ENCODE measurements around the gene MT1G.

The MT1G gene

DNA sequence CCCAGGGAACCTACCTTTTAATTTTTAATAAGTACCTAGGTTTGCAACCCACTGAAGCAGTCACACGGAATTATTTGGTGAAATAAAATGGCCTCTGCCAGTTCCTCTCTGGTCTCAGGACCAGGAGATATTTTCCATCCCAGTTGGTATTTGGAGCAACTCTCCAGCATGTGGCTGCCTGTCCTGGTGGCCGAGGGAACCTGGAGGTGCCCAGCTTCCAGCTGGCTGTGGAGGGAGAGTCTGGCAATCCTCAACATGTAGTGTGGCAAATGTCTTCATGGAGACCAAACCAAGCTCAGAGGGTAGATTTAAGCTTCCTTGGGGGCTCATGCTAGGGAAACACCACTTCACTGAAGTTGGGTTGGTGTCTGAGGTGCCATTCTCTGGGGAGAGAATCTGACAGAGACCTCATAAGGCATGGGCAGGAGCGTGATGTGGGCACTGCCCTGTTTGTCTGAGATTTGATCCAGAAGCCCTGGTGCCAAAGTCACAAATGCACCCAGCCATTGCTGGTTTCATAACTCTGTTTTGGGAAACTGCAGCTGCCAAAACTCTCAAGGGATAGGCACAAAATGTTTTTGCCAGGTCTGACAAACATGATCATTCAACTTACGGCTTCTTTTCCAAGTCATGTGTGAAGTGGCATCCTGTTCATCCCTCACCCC lies 17.2 kb upstream of the MT1G start:
- Histone ChIP-seq H3K79me1 (ENCODE audit: low read depth, low read length) (no peaks in the 10 kb centered on the region), H3K4me1 (ENCODE audit: control insufficient read depth in 2 of 2, insufficient read depth in 1 of 2, low read depth in 1 of 2, low read length in 2 of 2) (peaks cover 12 to 18% of the 10 kb centered on the region in 2 donors), H3K23ac (ENCODE audit: low read depth, low read length, poor library complexity) (no peak overlapping the region), H3K27me3 (ENCODE audit: control insufficient read depth in 3 of 3, insufficient read depth in 3 of 3, low read depth in 1 of 3, low read length in 3 of 3) (peaks cover 0 to 41% (median 15%) of the 10 kb centered on the region in 3 experiments), H4K91ac (ENCODE audit: low read depth, low read length, poor library complexity) (no peak overlapping the region), H3K14ac (ENCODE audit: low read length) (no peak overlapping the region), H3K18ac (ENCODE audit: low read length) (no peak overlapping the region), H3K4ac (ENCODE audit: low read length) (no peak overlapping the region), H4K8ac (ENCODE audit: low read depth, low read length) (no peak overlapping the region), H2BK15ac (ENCODE audit: low read length) (no peak overlapping the region), H3K27ac (replicated peaks; ENCODE audit: low read length) (no peak overlapping the region), H3K36me3 (replicated peaks in 1 of 2; ENCODE audit: control insufficient read depth in 2 of 2, insufficient read depth in 2 of 2, low read length in 2 of 2) (no peaks in the 10 kb centered on the region), H3K4me3 (ENCODE audit: low read length in 2 of 2) (no peak overlapping the region), H3K9ac (ENCODE audit: low read depth, low read length, poor library complexity) (no peak overlapping the region), H2AFZ (ENCODE audit: low read length) (no peak overlapping the region), H3K4me2 (ENCODE audit: insufficient read depth, low read length, poor library complexity, severe bottlenecking) (no peak overlapping the region), H2BK5ac (ENCODE audit: low read length) (no peak overlapping the region), H2BK120ac (ENCODE audit: low read depth, low read length) (no peak overlapping the region), H2BK12ac (ENCODE audit: low read length) (no peak overlapping the region), H2AK5ac (ENCODE audit: low read depth, low read length) (no peak overlapping the region), H3K9me3 (replicated peaks in 1 of 2; ENCODE audit: control insufficient read depth in 2 of 2, insufficient read depth in 1 of 2, low read depth in 1 of 2, low read length in 2 of 2) (peaks cover 0 to 5% of the 10 kb centered on the region in 2 donors)
- DNase-seq (ENCODE audit: low spot score), result no peak
- no CpG with 5 or more reads among the region's 4 CpGs for WGBS, 2 donors (ENCODE audit: extremely low coverage in 2 of 2, insufficient read length in 2 of 2, insufficient replicate concordance in 1 of 2)

DNA sequence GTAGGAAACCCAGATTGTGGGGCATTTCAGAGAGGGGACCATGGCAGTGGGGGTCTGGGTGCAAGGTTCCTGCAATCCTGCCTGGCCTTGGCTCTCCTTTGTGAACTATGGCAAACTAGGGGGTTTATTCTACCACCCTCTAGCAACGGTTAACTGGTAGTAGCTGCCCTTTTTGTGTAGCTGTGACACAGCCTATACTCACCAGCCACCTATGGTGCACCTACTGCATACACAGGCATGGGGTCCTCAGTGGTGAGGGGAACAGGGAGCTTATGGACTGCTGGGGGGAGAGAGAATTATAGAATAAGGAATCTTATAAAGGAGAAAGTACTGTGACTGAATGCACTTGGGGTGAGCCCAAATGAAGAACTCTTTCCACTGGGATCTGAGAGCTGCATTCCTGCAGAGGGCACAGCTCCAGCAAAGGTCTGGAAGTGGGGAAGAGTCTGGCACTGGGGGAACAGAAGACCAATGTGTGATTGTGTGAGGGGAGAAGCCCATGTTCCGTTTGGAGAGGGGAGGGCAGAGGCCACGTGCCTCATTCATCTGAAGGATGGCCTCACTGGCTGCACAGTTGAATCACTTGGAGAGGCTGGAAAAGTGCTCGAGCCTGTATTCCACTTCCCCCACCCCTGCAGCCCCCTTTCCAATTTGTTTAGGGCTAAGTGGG lies 16.5 kb upstream of the MT1G start:
- Histone ChIP-seq H4K8ac (ENCODE audit: low read depth, low read length) (no peak overlapping the region), H4K91ac (ENCODE audit: low read depth, low read length, poor library complexity) (no peak overlapping the region), H3K4me3 (ENCODE audit: low read length in 2 of 2) (no peak overlapping the region), H3K4me2 (ENCODE audit: insufficient read depth, low read length, poor library complexity, severe bottlenecking) (no peak overlapping the region), H2AFZ (ENCODE audit: low read length) (no peak overlapping the region), H3K4me1 (ENCODE audit: control insufficient read depth in 2 of 2, insufficient read depth in 1 of 2, low read depth in 1 of 2, low read length in 2 of 2) (peaks cover 12 to 18% of the 10 kb centered on the region in 2 donors), H2BK15ac (ENCODE audit: low read length) (no peak overlapping the region), H3K23ac (ENCODE audit: low read depth, low read length, poor library complexity) (no peak overlapping the region), H3K14ac (ENCODE audit: low read length) (no peak overlapping the region), H2BK120ac (ENCODE audit: low read depth, low read length) (no peak overlapping the region), H2BK5ac (ENCODE audit: low read length) (no peak overlapping the region), H3K9ac (ENCODE audit: low read depth, low read length, poor library complexity) (no peak overlapping the region), H2BK12ac (ENCODE audit: low read length) (no peak overlapping the region), H3K27me3 (ENCODE audit: control insufficient read depth in 3 of 3, insufficient read depth in 3 of 3, low read depth in 1 of 3, low read length in 3 of 3) (peaks cover 0 to 45% (median 15%) of the 10 kb centered on the region in 3 experiments), H3K36me3 (replicated peaks in 1 of 2; ENCODE audit: control insufficient read depth in 2 of 2, insufficient read depth in 2 of 2, low read length in 2 of 2) (no peaks in the 10 kb centered on the region), H3K79me1 (ENCODE audit: low read depth, low read length) (no peaks in the 10 kb centered on the region), H3K18ac (ENCODE audit: low read length) (no peak overlapping the region), H3K4ac (ENCODE audit: low read length) (no peak overlapping the region), H3K9me3 (replicated peaks in 1 of 2; ENCODE audit: control insufficient read depth in 2 of 2, insufficient read depth in 1 of 2, low read depth in 1 of 2, low read length in 2 of 2) (peaks cover 0 to 5% of the 10 kb centered on the region in 2 donors), H3K27ac (replicated peaks; ENCODE audit: low read length) (no peak overlapping the region), H2AK5ac (ENCODE audit: low read depth, low read length) (no peak overlapping the region)
- no CpG with 5 or more reads among the region's 4 CpGs for WGBS, 2 donors (ENCODE audit: extremely low coverage in 2 of 2, insufficient read length in 2 of 2, insufficient replicate concordance in 1 of 2)
- DNase-seq (ENCODE audit: low spot score), result no peak

DNA sequence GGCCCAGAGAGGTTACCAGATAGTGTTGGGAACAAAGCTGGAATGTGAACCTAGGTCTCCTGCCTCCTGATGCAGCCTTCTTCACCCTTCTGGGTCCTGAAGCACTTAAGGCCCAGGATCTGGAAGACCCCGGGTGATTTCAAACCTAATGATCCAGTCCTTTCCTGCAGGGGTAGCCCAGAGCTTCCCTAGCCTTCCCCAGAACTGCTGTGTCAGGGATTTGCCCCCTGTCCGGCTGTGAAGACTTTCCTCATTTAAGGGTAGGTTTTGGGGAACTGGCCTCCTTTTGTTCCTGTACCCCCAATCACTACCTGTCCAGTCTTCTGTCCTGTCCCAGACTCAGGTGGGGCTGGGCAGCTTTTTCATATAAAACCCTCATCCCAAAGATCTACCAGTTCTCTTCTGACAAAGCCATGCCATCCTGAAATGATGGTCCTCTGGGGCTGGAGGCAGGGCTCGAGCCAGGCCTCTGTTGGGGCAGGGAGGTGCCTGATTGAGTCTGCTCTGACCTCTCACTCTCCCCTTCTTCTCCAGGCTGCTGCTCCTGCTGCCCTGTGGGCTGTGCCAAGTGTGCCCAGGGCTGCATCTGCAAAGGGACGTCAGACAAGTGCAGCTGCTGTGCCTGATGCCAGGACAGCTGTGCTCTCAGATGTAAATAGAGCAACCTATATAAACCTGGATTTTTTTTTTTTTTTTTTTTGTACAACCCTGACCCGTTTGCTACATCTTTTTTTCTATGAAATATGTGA lies 15.7 kb upstream of the MT1G start:
- Histone ChIP-seq H2BK15ac (ENCODE audit: low read length) (no peak overlapping the region), H4K8ac (ENCODE audit: low read depth, low read length) (no peak overlapping the region), H3K9me3 (replicated peaks in 1 of 2; ENCODE audit: control insufficient read depth in 2 of 2, insufficient read depth in 1 of 2, low read depth in 1 of 2, low read length in 2 of 2) (peaks cover 0 to 5% of the 10 kb centered on the region in 2 donors), H3K79me1 (ENCODE audit: low read depth, low read length) (no peaks in the 10 kb centered on the region), H2AK5ac (ENCODE audit: low read depth, low read length) (no peak overlapping the region), H3K9ac (ENCODE audit: low read depth, low read length, poor library complexity) (peak overlapping the region; percentile 24), H2BK120ac (ENCODE audit: low read depth, low read length) (no peak overlapping the region), H4K91ac (ENCODE audit: low read depth, low read length, poor library complexity) (no peak overlapping the region), H3K23ac (ENCODE audit: low read depth, low read length, poor library complexity) (no peak overlapping the region), H3K14ac (ENCODE audit: low read length) (no peak overlapping the region), H3K36me3 (replicated peaks in 1 of 2; ENCODE audit: control insufficient read depth in 2 of 2, insufficient read depth in 2 of 2, low read length in 2 of 2) (no peaks in the 10 kb centered on the region), H3K4me2 (ENCODE audit: insufficient read depth, low read length, poor library complexity, severe bottlenecking) (no peak overlapping the region), H3K4ac (ENCODE audit: low read length) (no peak overlapping the region), H3K18ac (ENCODE audit: low read length) (no peak overlapping the region), H2BK5ac (ENCODE audit: low read length) (no peak overlapping the region), H2AFZ (ENCODE audit: low read length) (no peak overlapping the region), H3K4me3 (ENCODE audit: low read length in 2 of 2) (no peak overlapping the region), H2BK12ac (ENCODE audit: low read length) (no peak overlapping the region), H3K27me3 (ENCODE audit: control insufficient read depth in 3 of 3, insufficient read depth in 3 of 3, low read depth in 1 of 3, low read length in 3 of 3) (peaks cover 0 to 48% (median 15%) of the 10 kb centered on the region in 3 experiments), H3K4me1 (ENCODE audit: control insufficient read depth in 2 of 2, insufficient read depth in 1 of 2, low read depth in 1 of 2, low read length in 2 of 2) (peaks cover 12 to 18% of the 10 kb centered on the region in 2 donors), H3K27ac (replicated peaks; ENCODE audit: low read length) (no peak overlapping the region)
- DNase-seq (ENCODE audit: low spot score), result no peak
- WGBS, 2 donors (ENCODE audit: extremely low coverage in 2 of 2, insufficient read length in 2 of 2, insufficient replicate concordance in 1 of 2), result no CpG with 5 or more reads among the region's 5 CpGs

Data from neuronal stem cell (in vitro differentiated cells).